Islet of Langerhans (tissue), 1 donor: ENCODE results near the gene MYOM3.
"Not testable (repeated sequence)": the region's sequence is repeated elsewhere in the genome, so short reads cannot be mapped to it uniquely, and the experiment has no call there.

Experiments
- FAIRE-seq: peaks from one replicate; lab custom pipeline; 2011; peaks lifted over from hg19 to GRCh38; lab: Jason Lieb, UNC

MYOM3 gene

DNA sequence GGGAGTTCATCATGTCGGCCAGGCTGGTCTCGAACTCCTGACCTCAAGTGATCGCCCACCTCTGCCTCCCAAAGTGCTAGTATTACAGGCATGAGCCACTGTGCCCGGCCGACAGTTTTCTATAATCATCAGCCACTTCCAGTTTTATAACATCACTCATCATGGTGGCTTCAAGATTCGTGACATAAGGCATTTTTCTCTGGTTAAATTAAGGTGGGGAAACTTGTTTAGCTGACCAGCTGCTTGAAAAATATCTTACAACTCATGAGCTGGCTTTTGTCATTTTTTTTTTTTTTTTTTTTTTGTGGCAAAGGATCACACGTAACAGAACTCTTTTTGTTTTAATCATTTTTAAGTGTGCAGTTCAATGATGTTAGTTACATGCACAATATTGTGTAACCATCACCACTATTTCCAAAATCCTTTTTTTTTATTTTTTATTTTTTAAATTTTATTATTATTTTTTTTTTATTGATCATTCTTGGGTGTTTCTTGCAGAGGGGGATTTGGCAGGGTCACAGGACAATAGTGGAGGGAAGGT lies 80.9 kb downstream of the MYOM3 start:
- not testable (repeated sequence) for FAIRE-seq

DNA sequence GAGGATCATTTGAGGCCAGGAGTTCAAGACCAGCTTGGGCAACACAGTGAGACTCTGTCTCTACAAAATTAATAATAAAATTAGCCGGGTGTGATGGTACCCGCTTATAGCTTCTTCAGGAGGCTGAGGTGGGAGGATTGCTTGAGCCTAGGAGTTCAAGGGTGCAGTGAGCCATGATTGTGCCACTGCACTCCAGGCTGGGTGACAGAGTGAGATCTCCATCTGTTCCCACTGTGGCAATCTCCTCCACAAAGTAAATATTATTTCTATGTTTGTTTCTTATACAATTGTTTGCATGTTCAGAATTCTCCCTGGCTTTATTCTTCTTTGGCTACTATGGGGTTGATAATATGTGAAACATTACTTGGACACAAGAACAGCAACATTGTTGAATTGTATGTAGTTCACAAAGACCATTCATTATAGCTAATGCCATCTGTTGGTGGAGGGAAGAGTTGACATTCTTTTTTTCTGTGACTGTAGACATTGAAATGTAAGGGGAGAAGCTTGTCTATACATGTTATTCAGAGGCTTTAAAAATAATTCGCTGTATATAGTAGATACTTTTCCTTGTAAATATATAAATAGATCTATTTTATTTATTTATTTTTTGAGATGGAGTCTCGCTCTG lies 84.0 kb downstream of the MYOM3 start:
- peak; percentile 89 for FAIRE-seq

DNA sequence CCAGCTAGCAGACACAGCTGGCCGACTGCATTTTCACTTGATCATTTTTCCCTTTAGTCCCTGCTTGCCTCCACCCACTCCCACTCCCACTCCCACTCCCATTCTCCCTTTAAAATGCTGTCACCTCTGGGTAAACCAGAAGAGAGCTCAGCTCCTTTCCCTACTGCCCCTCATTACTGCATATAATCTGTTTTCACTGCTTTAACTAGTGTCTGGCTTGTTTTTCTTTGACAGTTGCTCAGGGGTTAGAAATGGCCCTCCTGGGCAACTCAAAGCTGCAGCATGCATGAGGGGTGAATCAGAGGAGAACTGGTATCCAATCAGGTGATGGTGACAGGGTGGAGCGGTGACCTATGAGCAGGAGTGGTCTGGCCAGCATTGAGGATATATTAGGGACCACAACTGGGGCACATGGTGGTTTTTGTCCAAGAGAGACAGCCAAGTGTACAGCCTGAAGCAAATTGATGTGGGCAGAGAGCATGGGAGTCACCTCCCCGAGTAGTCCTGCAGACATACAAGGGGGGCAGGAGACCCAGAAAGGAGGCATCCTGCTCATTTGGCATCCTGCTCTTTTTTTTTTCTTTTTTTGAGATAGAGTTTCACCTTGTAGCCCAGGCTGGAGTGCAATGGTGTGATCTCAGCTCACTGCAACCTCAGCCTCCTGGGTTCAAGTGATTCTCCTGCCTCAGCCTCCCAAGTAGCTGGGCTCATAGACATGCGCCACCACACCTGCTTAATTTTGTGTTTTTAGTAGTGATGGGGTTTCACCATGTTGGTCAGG lies 89.2 kb downstream of the MYOM3 start:
- FAIRE-seq, result no peak

DNA sequence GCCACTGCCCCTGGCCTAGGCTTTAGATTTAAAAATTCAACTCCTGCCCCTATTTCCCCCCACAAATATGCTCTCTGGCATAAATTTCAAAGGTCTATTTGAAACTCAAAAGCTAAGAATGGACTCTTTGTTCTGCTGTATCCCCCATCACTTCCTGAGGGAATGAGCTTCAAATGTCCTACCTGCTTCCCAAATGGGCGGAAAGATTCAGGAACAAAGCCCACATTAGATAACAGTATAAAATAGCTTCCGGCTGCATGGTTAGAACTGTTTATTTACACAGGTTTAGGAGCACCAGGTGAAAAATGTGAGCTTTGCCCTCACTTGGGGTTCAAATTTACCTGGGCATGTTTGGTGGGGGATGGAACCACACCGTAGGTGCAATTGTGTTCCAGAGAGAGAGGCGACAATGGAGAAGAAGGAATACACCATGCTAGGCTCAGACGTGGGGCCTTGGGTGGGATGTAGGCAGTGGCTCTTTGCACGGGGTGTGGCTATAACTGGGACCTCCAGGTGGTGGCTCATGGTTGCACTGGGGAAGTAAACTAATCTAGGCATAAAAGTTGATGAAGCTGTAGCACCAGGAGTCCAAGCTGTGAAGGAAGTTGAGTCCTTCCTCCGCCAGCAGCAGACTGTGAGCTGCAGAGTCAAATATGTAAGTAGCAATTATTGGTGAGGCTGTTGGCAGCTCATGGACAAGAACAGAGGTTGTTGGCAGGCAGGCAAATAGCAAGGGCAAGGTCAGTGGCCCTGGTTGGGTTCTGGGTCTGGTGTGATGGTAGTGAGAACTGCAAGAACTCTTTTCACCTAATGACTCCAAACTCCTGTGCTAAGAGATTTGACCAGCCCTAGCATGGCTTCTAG lies 90.3 kb downstream of the MYOM3 start:
- FAIRE-seq, result no peak

DNA sequence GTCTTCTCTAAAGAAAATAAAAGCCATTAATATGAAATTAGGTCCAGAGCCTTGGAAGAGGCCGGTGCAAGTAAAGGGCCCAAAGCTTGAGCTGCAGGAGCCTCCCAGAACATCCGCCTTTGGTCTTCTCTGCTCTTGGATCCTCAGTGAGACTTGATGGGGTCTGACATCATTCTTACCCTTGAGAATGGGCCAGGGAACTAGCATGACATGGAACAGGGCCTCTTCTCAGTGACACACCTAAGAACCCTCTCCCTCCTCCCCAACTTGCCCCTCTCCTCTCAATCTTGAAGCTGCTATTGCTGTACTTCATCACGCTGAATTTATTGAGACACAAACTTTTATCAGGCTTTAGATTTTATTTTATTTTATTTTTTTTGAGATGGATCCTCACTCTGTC lies 91.5 kb downstream of the MYOM3 start:
- FAIRE-seq, result no peak

DNA sequence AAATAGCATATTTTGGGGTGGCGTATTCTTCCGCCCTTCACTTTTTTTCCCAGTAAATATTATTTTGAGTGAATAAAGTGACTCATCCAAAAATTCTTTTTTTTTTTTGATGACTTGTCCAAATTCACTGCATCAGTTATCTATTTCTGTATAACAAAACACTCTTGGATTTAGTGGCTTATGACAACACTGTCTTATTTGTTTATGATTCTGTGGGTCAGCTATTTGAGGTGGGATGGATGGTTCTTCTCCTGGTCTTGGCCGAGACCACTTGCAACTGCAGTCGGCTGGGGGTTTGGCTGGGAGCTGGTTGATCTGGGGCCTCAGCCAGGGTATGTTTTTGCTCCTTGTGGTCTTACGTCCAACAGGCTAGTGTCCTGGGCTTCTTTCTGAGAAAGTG lies 91.9 kb downstream of the MYOM3 start:
- FAIRE-seq, result no peak

DNA sequence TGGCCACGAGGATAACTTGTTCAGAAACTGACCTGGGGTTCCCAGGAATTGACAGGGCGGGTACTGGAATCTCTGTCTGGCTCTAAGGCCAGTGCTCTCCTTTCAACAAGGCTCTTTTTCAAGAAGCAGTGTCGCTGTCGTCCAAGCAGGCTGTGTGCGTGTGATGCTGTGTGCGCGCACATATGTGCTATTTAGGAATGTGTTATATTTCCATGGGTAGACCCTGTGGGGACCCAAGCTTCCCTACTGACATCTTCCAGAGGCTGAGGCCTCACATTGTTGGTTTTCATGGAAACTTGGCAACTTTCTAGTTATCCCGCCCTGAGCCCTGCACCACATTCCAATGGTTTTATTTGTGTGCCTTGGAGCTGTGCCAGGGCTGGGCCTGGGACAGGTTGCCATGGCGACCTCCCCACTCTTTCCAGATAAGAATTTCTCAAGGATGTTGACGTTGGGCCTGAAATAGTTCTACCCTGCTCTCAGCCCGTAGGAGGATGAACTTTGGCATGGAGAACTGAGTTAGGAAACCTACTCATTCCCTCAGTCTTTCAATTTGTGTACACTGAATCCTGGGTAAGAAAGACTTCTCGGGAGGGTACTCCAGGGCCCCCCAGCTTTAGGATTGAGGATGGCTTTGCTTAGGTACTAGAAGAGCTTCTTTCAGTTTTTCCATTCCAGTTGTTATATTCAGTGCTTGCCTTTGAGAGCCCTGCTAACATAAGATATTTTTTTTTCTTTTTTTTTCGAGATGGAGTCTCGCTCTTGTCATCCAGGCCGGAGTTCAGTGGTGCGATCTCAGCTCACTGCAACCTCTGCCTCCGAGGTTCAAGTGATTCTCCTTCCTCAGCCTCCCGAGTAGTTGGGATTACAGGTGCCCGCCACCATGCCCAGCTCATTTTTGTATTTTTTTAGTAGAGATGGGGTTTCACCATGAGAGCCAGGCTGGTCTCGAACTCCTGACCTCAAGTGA lies 93.0 kb downstream of the MYOM3 start:
- no peak for FAIRE-seq

DNA sequence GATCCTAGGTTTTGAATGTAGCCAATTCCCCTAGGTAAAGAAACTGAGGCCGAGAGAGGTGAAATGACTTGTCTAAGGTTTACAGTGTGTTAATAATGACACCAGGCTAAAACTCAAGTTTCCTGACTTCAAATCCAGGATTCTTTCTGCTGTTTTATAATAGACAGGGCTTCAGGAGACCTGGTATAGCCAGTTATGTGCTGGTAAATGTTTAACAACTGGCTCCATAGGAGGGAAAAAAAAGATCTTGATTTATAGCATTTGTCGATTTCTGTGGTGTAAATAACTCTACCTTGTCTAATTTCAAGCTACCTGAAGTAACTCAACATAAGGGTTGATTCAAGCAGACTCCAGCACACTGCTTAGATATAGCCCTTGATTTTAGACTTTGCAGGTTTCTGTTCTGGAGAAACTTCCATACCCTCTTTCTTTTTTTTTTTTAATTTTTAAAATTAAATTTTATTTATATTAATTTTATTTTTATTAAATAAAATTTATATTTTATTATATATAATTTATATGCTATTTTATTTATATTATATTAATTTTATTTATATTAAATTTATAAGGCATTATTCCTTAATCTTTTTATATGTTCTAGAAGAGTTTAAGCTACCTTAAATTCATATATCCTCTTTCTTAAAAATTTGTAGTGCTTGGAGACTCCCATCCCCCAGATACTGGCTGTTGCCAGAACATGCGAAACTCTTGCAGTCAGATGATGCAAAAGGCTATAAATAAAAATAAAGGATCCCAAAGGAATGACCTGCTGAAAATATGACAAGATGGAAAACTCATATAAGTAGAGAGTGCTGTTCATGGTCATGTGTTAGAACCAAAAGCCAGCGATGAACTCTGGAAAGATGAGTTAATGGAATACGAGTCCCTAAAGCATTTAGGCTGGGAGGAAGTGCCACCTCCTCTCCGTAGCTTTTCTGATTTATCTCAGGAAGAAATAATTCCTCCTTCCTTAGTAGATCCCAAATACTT lies 96.4 kb downstream of the MYOM3 start:
- FAIRE-seq, result no peak

DNA sequence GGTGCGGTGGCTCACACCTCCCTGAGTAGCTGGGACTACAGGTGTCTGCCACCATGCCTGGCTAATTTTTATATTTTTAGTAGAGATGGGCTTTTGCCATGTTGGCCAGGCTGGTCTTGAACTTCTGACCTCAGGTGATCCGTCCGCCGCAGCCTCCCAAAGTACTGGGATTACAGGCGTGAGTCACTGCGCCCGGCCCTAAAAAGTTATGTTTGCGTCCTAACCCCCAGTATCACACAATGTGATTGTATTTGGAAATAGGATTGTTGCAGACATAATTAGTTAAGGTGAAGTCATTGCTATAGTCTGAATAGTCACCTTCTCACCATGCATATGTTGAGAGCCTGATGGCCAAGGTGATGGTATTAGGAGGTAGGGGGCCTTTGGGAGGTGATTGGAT lies 99.1 kb downstream of the MYOM3 start:
- FAIRE-seq, result not testable (repeated sequence)

DNA sequence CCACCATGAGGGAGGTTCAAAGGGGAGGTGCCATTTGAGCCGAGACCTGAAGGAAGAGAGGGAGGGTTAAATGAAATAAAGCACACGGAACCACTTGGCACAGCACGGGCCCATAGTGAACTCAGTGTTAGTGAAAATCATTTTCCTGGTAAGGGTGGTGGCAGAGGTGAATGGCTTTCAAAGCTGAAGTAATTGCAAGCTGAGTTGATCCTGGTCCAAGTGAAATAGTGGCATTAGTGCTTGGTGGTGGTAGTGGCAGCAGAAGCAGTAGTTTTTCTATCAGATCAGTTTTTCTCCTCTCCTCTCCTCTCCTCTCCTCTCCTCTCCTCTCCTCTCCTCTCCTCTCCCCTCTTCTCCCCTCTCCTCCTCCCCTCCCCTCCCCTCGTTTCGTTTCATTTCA lies 101.3 kb downstream of the MYOM3 start:
- no peak for FAIRE-seq

DNA sequence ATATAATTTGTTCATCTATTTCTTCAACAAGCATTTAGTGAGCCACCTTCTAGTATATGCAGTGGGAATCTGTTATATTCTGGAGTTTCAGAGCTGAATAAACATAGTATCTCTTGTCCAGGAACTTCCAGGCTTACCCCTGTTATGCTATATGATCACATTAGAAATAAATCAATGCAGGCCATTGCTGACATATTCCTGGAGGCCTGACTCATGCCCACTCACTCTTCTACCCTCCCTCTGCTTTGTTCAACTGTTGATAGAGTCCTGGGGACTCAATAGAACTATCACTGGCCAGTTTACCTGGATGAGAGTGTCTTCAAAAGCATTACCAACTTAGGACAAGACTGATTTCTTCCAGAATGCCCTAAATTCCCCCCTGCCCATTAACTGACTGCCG lies 102.5 kb downstream of the MYOM3 start:
- FAIRE-seq, result no peak

DNA sequence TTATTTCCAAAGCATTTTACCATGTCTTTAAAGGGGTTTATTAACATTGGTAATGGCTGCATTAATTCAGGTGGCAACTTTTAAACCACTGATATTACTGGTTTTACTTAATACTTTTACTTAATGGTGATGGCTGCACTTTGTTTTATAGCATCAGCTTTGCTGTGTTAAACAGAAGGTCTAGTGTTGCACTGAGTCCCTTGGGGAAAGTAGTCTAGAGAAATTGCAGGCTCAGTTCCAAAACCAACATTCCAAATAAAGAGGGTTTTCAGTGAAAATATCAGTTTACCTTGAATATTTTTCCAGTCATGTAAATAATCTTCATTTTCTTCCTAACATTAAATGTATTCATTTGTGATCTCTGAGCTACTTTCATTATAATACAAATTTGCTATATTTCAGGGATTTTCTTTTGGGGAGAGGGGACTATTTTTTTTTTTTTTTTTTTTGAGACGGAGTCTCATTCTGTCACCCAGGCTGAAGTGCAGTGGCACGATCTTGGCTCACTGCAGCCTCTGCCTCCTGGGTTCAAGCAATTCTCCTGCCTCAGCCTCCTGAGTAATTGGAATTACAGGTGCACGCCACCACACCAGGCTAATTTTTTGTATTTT lies 103.3 kb downstream of the MYOM3 start:
- not testable (repeated sequence) for FAIRE-seq

DNA sequence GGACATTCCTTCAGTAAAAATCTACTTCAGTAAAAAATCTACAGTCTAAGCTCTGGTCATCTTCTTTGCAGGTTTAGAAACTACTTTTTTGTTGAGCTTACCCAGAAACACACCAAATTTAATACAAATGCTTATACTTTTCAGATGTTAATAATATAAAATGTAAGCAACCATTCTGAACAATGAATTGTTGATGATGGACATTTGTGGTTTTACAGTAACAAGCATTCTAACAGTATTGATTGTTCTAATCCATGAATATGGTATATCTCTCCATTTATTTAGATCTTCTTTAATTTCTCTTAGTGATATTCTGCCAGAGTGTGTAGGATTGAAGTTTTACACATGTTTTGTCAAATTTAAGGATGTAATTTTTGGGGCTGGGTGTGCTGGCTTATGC lies 104.9 kb downstream of the MYOM3 start:
- FAIRE-seq, result no peak
